Endodermal cell (in vitro differentiated cells): Measurements from ENCODE around the gene IKZF2. TPM values are rescaled to one million over a fixed set of nuclear protein-coding genes. Genes with fewer than 3 reads are reported as not detected.

Source experiments
- DNase-seq: peaks from one replicate; pipeline ENCODE4 v3.0.0-alpha.2; 2017
- H3K27ac ChIP-seq: 2 replicates; pipeline ENCODE4 v1.5.1; 2013; ENCODE audit warnings: mild to moderate bottlenecking, low read depth, low read length, moderate library complexity
- H3K27me3 ChIP-seq: 2 replicates; pipeline ENCODE4 v1.6.1; 2013; ENCODE audit warnings: mild to moderate bottlenecking, low read length, moderate library complexity; ENCODE audit not compliant: insufficient read depth, control insufficient read depth, poor library complexity, severe bottlenecking
- H3K36me3 ChIP-seq: 2 replicates; pipeline ENCODE4 v1.7.0; 2013; ENCODE audit warnings: mild to moderate bottlenecking, low read length, moderate library complexity; ENCODE audit not compliant: control insufficient read depth, insufficient read depth
- H3K4me1 ChIP-seq: one replicate; pipeline ENCODE4 v1.7.0; 2013; ENCODE audit warnings: low read length; ENCODE audit not compliant: control insufficient read depth, insufficient read depth
- H3K4me3 ChIP-seq: 2 replicates; pipeline ENCODE4 v1.5.1; 2013; ENCODE audit warnings: mild to moderate bottlenecking, low read length, moderate library complexity
- H3K9ac ChIP-seq: 2 replicates; pipeline ENCODE4 v1.6.1; 2013; ENCODE audit warnings: mild to moderate bottlenecking, low read length, moderate library complexity; ENCODE audit not compliant: poor library complexity, severe bottlenecking; ENCODE audit errors: extremely low read depth
- H3K9me3 ChIP-seq: 2 replicates; pipeline ENCODE4 v1.6.1; 2013; ENCODE audit warnings: mild to moderate bottlenecking, low read length, moderate library complexity; ENCODE audit not compliant: control insufficient read depth
- H3K27ac Mint-ChIP-seq: 2 replicates; pipeline ENCODE4 v1.8.0; 2020; ENCODE audit warnings: mixed read lengths
- H3K27me3 Mint-ChIP-seq: 2 replicates; pipeline ENCODE4 v1.8.0; 2021; ENCODE audit warnings: mild to moderate bottlenecking, mixed read lengths; ENCODE audit not compliant: insufficient read depth
- H3K36me3 Mint-ChIP-seq: 2 replicates; pipeline ENCODE4 v1.8.0; 2020; ENCODE audit warnings: low read depth, mixed read lengths
- H3K4me1 Mint-ChIP-seq: 2 replicates; pipeline ENCODE4 v1.8.0; 2020; ENCODE audit warnings: mixed read lengths
- H3K4me3 Mint-ChIP-seq: 2 replicates; pipeline ENCODE4 v1.8.0; 2020; ENCODE audit warnings: mild to moderate bottlenecking, moderate library complexity, mixed read lengths
- H3K9me3 Mint-ChIP-seq: 2 replicates; pipeline ENCODE4 v1.8.0; 2020; ENCODE audit warnings: mild to moderate bottlenecking, mixed read lengths
- WGBS, 2 experiments: methylation state at CpG; one replicate each; pipeline versions ENCODE4 v1.1.5 to v1.1.7; 2013; ENCODE audit warnings: missing lambda C conversion rate in 2 of 2, mixed read lengths in 1 of 2; ENCODE audit not compliant: insufficient coverage in 1 of 2, insufficient read length in 1 of 2; 5-methylcytosine and 5-hydroxymethylcytosine counted together
- total RNA-seq, 2 donors: library from RNA; stranded (reverse); fragmentation: NEBNext Ultra II Directional in 1 of 2; extraction: Animal tissue kit (Norgen Biotek cat#: 25700) in 1 of 2; gene quantifications; 2 replicates in 1 of 2; 3 replicates in 1 of 2; pipeline ENCODE4 v1.2.1, GENCODE V29; 2021
- TF ChIP-seq, protein P1 (sequence below): fragments of 200-600 bp; sonication (generic); conservative IDR thresholded peaks from 2 replicates; pipeline ENCODE4 v1.5.0; 2021; ENCODE audit warnings: antibody characterized with exemption, mild to moderate bottlenecking

The IKZF2 gene
- total RNA-seq, 2 donors from 2014 or later, result 3.9 to 8.7 TPM

DNA sequence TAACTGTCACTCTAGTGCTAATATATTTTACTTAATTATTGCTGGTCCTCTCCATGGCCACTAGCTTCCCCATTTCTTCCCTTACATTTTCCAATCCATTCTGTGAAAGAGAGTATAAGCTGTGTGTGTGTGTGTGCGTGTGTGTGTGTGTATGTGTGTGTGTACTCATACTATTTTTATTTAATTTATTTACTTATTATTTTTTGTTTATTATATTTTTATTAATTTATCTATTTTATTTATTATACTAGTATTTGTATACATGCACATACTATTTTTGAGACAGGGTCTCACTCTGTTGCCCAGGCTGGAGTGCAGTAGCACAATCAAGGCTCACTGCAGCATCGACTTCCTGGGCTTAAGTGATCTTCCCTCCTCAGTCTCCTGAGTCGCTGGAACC is 59.6 kb downstream of the IKZF2 start:
- WGBS, 2 experiments, result 83 to 100% methylated on average over 1 to 2 of the region's 3 CpGs
- no peaks in the 10 kb centered on the region for H3K36me3 ChIP-seq

DNA sequence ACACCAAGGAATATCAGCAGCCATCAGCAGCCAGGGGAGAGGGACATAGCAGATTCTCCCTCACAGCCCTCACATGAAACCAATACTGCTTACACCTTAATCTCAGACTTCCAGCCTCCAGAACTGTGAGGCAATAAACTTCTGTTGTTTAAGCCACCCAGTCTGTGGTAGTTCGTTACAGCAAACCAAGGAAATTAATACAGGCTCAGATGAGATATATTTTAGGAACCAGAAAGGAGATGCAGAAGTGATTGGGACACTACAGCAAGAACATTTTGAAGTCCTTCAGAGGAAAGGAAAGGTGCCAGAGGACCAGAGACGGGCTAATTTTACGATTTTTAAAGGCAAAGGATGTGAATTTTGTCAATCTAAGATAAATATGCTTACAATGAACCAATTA is 60.6 kb downstream of the IKZF2 start:
- TF ChIP-seq, protein P1, sequence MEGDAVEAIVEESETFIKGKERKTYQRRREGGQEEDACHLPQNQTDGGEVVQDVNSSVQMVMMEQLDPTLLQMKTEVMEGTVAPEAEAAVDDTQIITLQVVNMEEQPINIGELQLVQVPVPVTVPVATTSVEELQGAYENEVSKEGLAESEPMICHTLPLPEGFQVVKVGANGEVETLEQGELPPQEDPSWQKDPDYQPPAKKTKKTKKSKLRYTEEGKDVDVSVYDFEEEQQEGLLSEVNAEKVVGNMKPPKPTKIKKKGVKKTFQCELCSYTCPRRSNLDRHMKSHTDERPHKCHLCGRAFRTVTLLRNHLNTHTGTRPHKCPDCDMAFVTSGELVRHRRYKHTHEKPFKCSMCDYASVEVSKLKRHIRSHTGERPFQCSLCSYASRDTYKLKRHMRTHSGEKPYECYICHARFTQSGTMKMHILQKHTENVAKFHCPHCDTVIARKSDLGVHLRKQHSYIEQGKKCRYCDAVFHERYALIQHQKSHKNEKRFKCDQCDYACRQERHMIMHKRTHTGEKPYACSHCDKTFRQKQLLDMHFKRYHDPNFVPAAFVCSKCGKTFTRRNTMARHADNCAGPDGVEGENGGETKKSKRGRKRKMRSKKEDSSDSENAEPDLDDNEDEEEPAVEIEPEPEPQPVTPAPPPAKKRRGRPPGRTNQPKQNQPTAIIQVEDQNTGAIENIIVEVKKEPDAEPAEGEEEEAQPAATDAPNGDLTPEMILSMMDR, result no peak
- no peak overlapping the region for H3K9ac ChIP-seq
- Mint-ChIP-seq H3K27ac (no peak overlapping the region), H3K4me3 (no peak overlapping the region), H3K4me1 (peaks cover 7% of the 10 kb centered on the region), H3K27me3 (no peaks in the 10 kb centered on the region), H3K9me3 (no peaks in the 10 kb centered on the region), H3K36me3 (no peaks in the 10 kb centered on the region)
- H3K4me3 ChIP-seq, result no peak overlapping the region
- no peaks in the 10 kb centered on the region for H3K9me3 ChIP-seq
- H3K4me1 ChIP-seq, result no peaks in the 10 kb centered on the region
- no peaks in the 10 kb centered on the region for H3K27me3 ChIP-seq
- H3K27ac ChIP-seq, result no peak overlapping the region
- 88 to 93% methylated on average over 3 of the region's 3 CpGs for WGBS, 2 experiments
- H3K36me3 ChIP-seq, result no peaks in the 10 kb centered on the region
- no peak for DNase-seq

More for the DNA sequence above, 59.6 kb downstream of the IKZF2 start:
- H3K9me3 ChIP-seq, result no peaks in the 10 kb centered on the region
- H3K4me1 ChIP-seq, result no peaks in the 10 kb centered on the region
- Mint-ChIP-seq H3K36me3 (no peaks in the 10 kb centered on the region), H3K4me1 (peaks cover 4% of the 10 kb centered on the region), H3K27me3 (no peaks in the 10 kb centered on the region), H3K27ac (no peak overlapping the region), H3K4me3 (no peak overlapping the region), H3K9me3 (no peaks in the 10 kb centered on the region)
- H3K27me3 ChIP-seq, result no peaks in the 10 kb centered on the region
- no peak overlapping the region for H3K9ac ChIP-seq
- H3K4me3 ChIP-seq, result no peak overlapping the region
- TF ChIP-seq, protein P1, result no peak
- no peak overlapping the region for H3K27ac ChIP-seq
- no peak for DNase-seq

DNA sequence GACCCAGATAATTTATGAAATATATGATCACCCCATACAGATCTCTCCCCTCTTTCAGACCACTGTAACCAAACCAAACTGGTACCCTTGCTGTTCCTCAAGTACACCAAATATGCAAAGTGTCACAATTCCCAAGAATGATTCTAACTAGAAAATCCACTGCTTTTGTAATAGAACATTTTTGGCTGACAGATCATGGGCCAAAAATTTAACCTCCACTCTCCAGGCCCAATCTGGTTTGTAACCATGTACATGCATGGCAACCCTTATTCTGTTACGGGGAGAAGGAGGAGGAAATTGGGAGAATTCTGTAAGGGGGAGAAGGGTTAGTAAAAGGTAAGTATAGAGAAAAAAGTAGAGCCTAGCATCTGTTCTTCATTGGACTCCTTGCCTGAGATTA is 62.0 kb downstream of the IKZF2 start:
- Histone ChIP-seq H3K4me3 (no peak overlapping the region), H3K9ac (no peak overlapping the region), H3K27me3 (no peaks in the 10 kb centered on the region), H3K27ac (no peak overlapping the region), H3K9me3 (no peaks in the 10 kb centered on the region), H3K4me1 (no peaks in the 10 kb centered on the region), H3K36me3 (no peaks in the 10 kb centered on the region)
- Mint-ChIP-seq H3K27me3 (no peaks in the 10 kb centered on the region), H3K4me3 (no peak overlapping the region), H3K9me3 (no peaks in the 10 kb centered on the region), H3K36me3 (no peaks in the 10 kb centered on the region), H3K27ac (no peak overlapping the region), H3K4me1 (peaks cover 8% of the 10 kb centered on the region)
- TF ChIP-seq, protein P1, result no peak
- 88 to 90% methylated on average over 1 of the region's 1 CpG for WGBS, 2 experiments
- DNase-seq, result no peak
